CD14-positive monocyte (primary cell): ENCODE measurements around the gene AGK. TPM values are rescaled to one million over a fixed set of nuclear protein-coding genes. Genes with fewer than 3 reads are reported as not detected.
"Not testable (repeated sequence)": the region's sequence is repeated elsewhere in the genome, so short reads cannot be mapped to it uniquely, and the experiment has no call there.

Experiments used
- DNase-seq, 3 donors: peaks; one replicate each; pipeline ENCODE4 v3.0.0-alpha.2; 2011 to 2022
- H2AFZ ChIP-seq: 2 replicates; pipeline ENCODE4 v1.6.0; 2012; ENCODE audit warnings: mild to moderate bottlenecking, low read depth, low read length, inconsistent platforms; ENCODE audit not compliant: insufficient read depth, poor library complexity, severe bottlenecking
- H3K27ac ChIP-seq, 2 donors: 1 replicate in 1 of 2; 2 replicates in 1 of 2; pipeline ENCODE4 v1.5.1; 2012 to 2013; ENCODE audit warnings: low read length in 2 of 2, control low read depth in 1 of 2, inconsistent platforms in 1 of 2, low read depth in 1 of 2, mild to moderate bottlenecking in 1 of 2
- H3K27me3 ChIP-seq, 2 donors: one replicate each; pipeline versions ENCODE4 v1.6.0 to v1.6.1; 2011 to 2013; ENCODE audit warnings: low read length in 2 of 2; ENCODE audit not compliant: control insufficient read depth in 2 of 2, insufficient read depth in 2 of 2
- H3K36me3 ChIP-seq, 2 donors: replicated peaks in 1 of 2; 1 replicate in 1 of 2; 2 replicates in 1 of 2; pipeline versions ENCODE4 v1.5.1 to v1.6.1; 2012 to 2013; ENCODE audit warnings: low read length in 2 of 2, control low read depth in 1 of 2, inconsistent platforms in 1 of 2, mild to moderate bottlenecking in 1 of 2; ENCODE audit not compliant: insufficient read depth in 2 of 2, control insufficient read depth in 1 of 2
- H3K4me1 ChIP-seq, 2 donors: 1 replicate in 1 of 2; 2 replicates in 1 of 2; pipeline versions ENCODE4 v1.5.1 to v1.6.1; 2012 to 2013; ENCODE audit warnings: low read length in 2 of 2, control low read depth in 1 of 2, inconsistent platforms in 1 of 2, mild to moderate bottlenecking in 1 of 2, moderate library complexity in 1 of 2; ENCODE audit not compliant: insufficient read depth in 2 of 2, control insufficient read depth in 1 of 2
- H3K4me2 ChIP-seq: replicated peaks from 2 replicates; pipeline ENCODE3; 2012; ENCODE audit warnings: low read length, moderate library complexity, mild to moderate bottlenecking; ENCODE audit not compliant: poor library complexity, severe bottlenecking; ENCODE audit errors: extremely low read depth
- H3K4me3 ChIP-seq, 3 experiments: fragments of 200-600 bp in 1 of 3; sonication (generic) in 1 of 3; replicated peaks in 1 of 3; 1 replicate in 2 of 3; 2 replicates in 1 of 3; pipeline ENCODE4 v1.5.1; 2011 to 2013; ENCODE audit warnings: low read length in 3 of 3, mild to moderate bottlenecking in 3 of 3, control low read depth in 2 of 3, low read depth in 2 of 3, inconsistent platforms in 1 of 3, moderate library complexity in 1 of 3
- H3K79me2 ChIP-seq: 2 replicates; pipeline ENCODE4 v1.6.0; 2012; ENCODE audit warnings: mild to moderate bottlenecking, control low read depth, inconsistent platforms, low read length, moderate library complexity; ENCODE audit not compliant: insufficient read depth
- H3K9ac ChIP-seq: 2 replicates; pipeline ENCODE4 v1.6.0; 2017; ENCODE audit warnings: low read length, mild to moderate bottlenecking; ENCODE audit not compliant: insufficient read depth, poor library complexity, severe bottlenecking
- H3K9me3 ChIP-seq, 2 donors: replicated peaks in 1 of 2; 1 replicate in 1 of 2; 2 replicates in 1 of 2; pipeline versions ENCODE4 v1.5.1 to v1.6.1; 2012 to 2013; ENCODE audit warnings: low read length in 2 of 2, control low read depth in 1 of 2; ENCODE audit not compliant: control insufficient read depth in 1 of 2, insufficient read depth in 1 of 2
- H4K20me1 ChIP-seq: 2 replicates; pipeline ENCODE4 v1.6.0; 2012; ENCODE audit warnings: mild to moderate bottlenecking, low read length, control low read depth, moderate library complexity; ENCODE audit not compliant: insufficient read depth
- H3K27ac Mint-ChIP-seq, 7 donors: one replicate each; pipeline ENCODE4 v1.8.0; 2020; ENCODE audit warnings: mild to moderate bottlenecking in 7 of 7, mixed read lengths in 7 of 7, moderate library complexity in 6 of 7, inconsistent platforms in 2 of 7
- H3K27me3 Mint-ChIP-seq, 3 donors: one replicate each; pipeline ENCODE4 v1.8.0; 2021 to 2022; ENCODE audit warnings: low read depth in 3 of 3, mild to moderate bottlenecking in 3 of 3, mixed read lengths in 3 of 3, moderate library complexity in 3 of 3, inconsistent platforms in 1 of 3
- H3K36me3 Mint-ChIP-seq, 2 donors: one replicate each; pipeline ENCODE4 v1.8.0; 2020; ENCODE audit warnings: mixed read lengths in 2 of 2, inconsistent platforms in 1 of 2, mild to moderate bottlenecking in 1 of 2
- H3K4me1 Mint-ChIP-seq: one replicate; pipeline ENCODE4 v1.8.0; 2020; ENCODE audit warnings: mild to moderate bottlenecking, mixed read lengths
- H3K4me3 Mint-ChIP-seq, 2 donors: one replicate each; pipeline ENCODE4 v1.8.0; 2020; ENCODE audit warnings: mild to moderate bottlenecking in 2 of 2, mixed read lengths in 2 of 2, moderate library complexity in 1 of 2
- H3K9me3 Mint-ChIP-seq, 7 donors: one replicate each; pipeline ENCODE4 v1.8.0; 2020 to 2022; ENCODE audit warnings: mixed read lengths in 7 of 7, mild to moderate bottlenecking in 6 of 7, moderate library complexity in 6 of 7, inconsistent platforms in 2 of 7
- CTCF ChIP-seq: fragments of 200-600 bp; IDR thresholded peaks from one replicate; pipeline ENCODE4 v1.8.0; 2022; ENCODE audit warnings: antibody characterized with exemption, mild to moderate bottlenecking
- WGBS: methylation state at CpG from one replicate; pipeline ENCODE4 v1.1.5; 2013; ENCODE audit warnings: missing lambda C conversion rate; ENCODE audit not compliant: insufficient coverage; 5-methylcytosine and 5-hydroxymethylcytosine counted together
- intact Hi-C, 2 donors: fragments of 100-400 bp; cut with micrococcal nuclease; formaldehyde crosslinking; loops; one replicate each; pipeline versions ENCODE4 v1.15.0 to v1.15.1; 2023
- polyA plus RNA-seq, 3 donors: library from polyadenylated mRNA; depleted of rRNA in 1 of 3; unstranded in 2 of 3; stranded (reverse) in 1 of 3; fragments of 300-500 nt in 2 of 3; fragments of >200 nt in 1 of 3; fragmentation: Illumina TruSeq in 2 of 3; gene quantifications; 1 replicate in 2 of 3; 2 replicates in 1 of 3; pipeline ENCODE4 v1.2.3, GENCODE V29; 2012 to 2021

The AGK gene
- polyA plus RNA-seq, 3 donors, result 10.0 to 11.0 (median 11.0) TPM

GRCh38 chr7:141686670-141687069 is 135.5 kb downstream of the AGK start:
- Histone ChIP-seq H3K4me2 (no peak overlapping the region), H3K9ac (no peak overlapping the region), H3K36me3 (peaks cover 5 to 16% of the 10 kb centered on the region in 2 donors), H3K9me3 (no peaks in the 10 kb centered on the region), H4K20me1 (no peaks in the 10 kb centered on the region), H3K27me3 (no peaks in the 10 kb centered on the region), H3K4me1 (no peaks in the 10 kb centered on the region), H3K27ac (no peak overlapping the region), H3K79me2 (no peaks in the 10 kb centered on the region), H2AFZ (no peak overlapping the region), H3K4me3 (no peak overlapping the region)
- no peak overlapping the region for H3K4me3 Mint-ChIP-seq
- WGBS, result 97% methylated on average over 6 of the region's 6 CpGs
- H3K27ac Mint-ChIP-seq, result no peak overlapping the region
- H3K4me1 Mint-ChIP-seq, result no peaks in the 10 kb centered on the region
- no peaks in the 10 kb centered on the region for H3K9me3 Mint-ChIP-seq
- DNase-seq, result no peak
- intact Hi-C loops, result no loop called here
- H3K27me3 Mint-ChIP-seq, result no peaks in the 10 kb centered on the region
- TF ChIP-seq CTCF, result no peak
- peaks cover 11 to 12% of the 10 kb centered on the region in 2 donors for H3K36me3 Mint-ChIP-seq

- peaks cover 5 to 16% of the 10 kb centered on the region in 2 donors for H3K36me3 ChIP-seq
- H3K4me1 Mint-ChIP-seq, result no peaks in the 10 kb centered on the region
- no CpG with 5 or more reads among the region's 5 CpGs for WGBS
- intact Hi-C loops, result no loop called here
- H3K4me1 ChIP-seq, result no peaks in the 10 kb centered on the region
- no peak for DNase-seq
- TF ChIP-seq CTCF, result no peak
- H3K79me2 ChIP-seq, result no peaks in the 10 kb centered on the region
- H3K9me3 ChIP-seq, result no peaks in the 10 kb centered on the region
- no peak overlapping the region for H3K27ac ChIP-seq
- peaks cover 11 to 12% of the 10 kb centered on the region in 2 donors for H3K36me3 Mint-ChIP-seq
- no peak overlapping the region for H3K27ac Mint-ChIP-seq
- no peaks in the 10 kb centered on the region for H4K20me1 ChIP-seq
- H3K4me3 ChIP-seq, result no peak overlapping the region
- H2AFZ ChIP-seq, result no peak overlapping the region
- H3K4me3 Mint-ChIP-seq, result no peak overlapping the region
- no peaks in the 10 kb centered on the region for H3K27me3 ChIP-seq
- H3K9ac ChIP-seq, result no peak overlapping the region
- H3K9me3 Mint-ChIP-seq, result no peaks in the 10 kb centered on the region
- H3K27me3 Mint-ChIP-seq, result no peaks in the 10 kb centered on the region
- no peak overlapping the region for H3K4me2 ChIP-seq
Measured at GRCh38 chr7:141688043-141688442, 136.8 kb downstream of the AGK start.

- H3K4me1 Mint-ChIP-seq, result not testable (repeated sequence)
Measured at GRCh38 chr7:141689072-141689825, 138.0 kb downstream of the AGK start.

More at GRCh38 chr7:141689072-141689825, 138.0 kb downstream of the AGK start:
- intact Hi-C loops, H3K4me3 Mint-ChIP-seq, H3K9me3 ChIP-seq, H3K4me1 ChIP-seq, H3K27ac ChIP-seq, H3K79me2 ChIP-seq, H3K4me2 ChIP-seq, H2AFZ ChIP-seq, H3K27me3 ChIP-seq, H3K4me3 ChIP-seq, H3K27me3 Mint-ChIP-seq, H3K9ac ChIP-seq, H4K20me1 ChIP-seq, H3K9me3 Mint-ChIP-seq, DNase-seq, H3K27ac Mint-ChIP-seq: not testable (repeated sequence)
- H3K36me3 Mint-ChIP-seq, result peaks cover 11 to 12% of the 10 kb centered on the region in 2 donors
- WGBS, result no CpG with 5 or more reads among the region's 3 CpGs
- H3K36me3 ChIP-seq, result peaks cover 5 to 16% of the 10 kb centered on the region in 2 donors
